K562 (cell line): ENCODE results near the gene XPO1. TPM values are rescaled to one million over a fixed set of nuclear protein-coding genes. Genes with fewer than 3 reads are reported as not detected.

Experiments used
- CREB3 ChIP-seq: fragments of 450-650 bp; conservative IDR thresholded peaks from 2 replicates; pipeline ENCODE4 v1.6.1; 2016; ENCODE audit warnings: missing genetic modification characterization, low read depth, mild to moderate bottlenecking, missing compliant biosample characterization, moderate library complexity
- E2F1 ChIP-seq: sonication (generic); formaldehyde crosslinking; IDR thresholded peaks from 2 replicates; pipeline ENCODE4 v1.8.1; 2023; ENCODE audit warnings: mild to moderate bottlenecking, missing genetic modification reagents, moderate library complexity
- ELF1 ChIP-seq: fragments of 200-800 bp; sonication (Bioruptor generic); IDR thresholded peaks from 2 replicates; pipeline ENCODE4 v1.6.1; 2016; ENCODE audit warnings: missing genetic modification characterization, missing compliant biosample characterization
- FOXP4 ChIP-seq: sonication (generic); formaldehyde crosslinking; IDR thresholded peaks from 2 replicates; pipeline ENCODE4 v1.8.0; 2022; ENCODE audit warnings: mild to moderate bottlenecking, missing genetic modification reagents, borderline replicate concordance
- HNRNPLL ChIP-seq: fragments of 200-400 bp; formaldehyde crosslinking; IDR thresholded peaks from 2 replicates; pipeline ENCODE4 v1.6.1; 2017; ENCODE audit warnings: low read length, low read depth, mild to moderate bottlenecking; ENCODE audit not compliant: poor library complexity, severe bottlenecking
- KDM5B ChIP-seq: fragments of 200-600 bp; sonication (generic); IDR thresholded peaks from 2 replicates; pipeline ENCODE4 v1.6.1; 2012; ENCODE audit warnings: low read depth, mild to moderate bottlenecking, moderate library complexity, low read length, control low read depth, inconsistent platforms; ENCODE audit not compliant: insufficient replicate concordance
- MNT ChIP-seq, 2 experiments: fragments of 450-650 bp; conservative IDR thresholded peaks; 2 replicates each; pipeline ENCODE4 v1.6.1; 2017; ENCODE audit warnings: mild to moderate bottlenecking in 2 of 2, moderate library complexity in 2 of 2
- PRPF4 ChIP-seq: fragments of 200-400 bp; formaldehyde crosslinking; IDR thresholded peaks from one replicate; pipeline ENCODE4 v1.6.1; 2017; ENCODE audit warnings: low read length, low read depth, mild to moderate bottlenecking; ENCODE audit not compliant: insufficient read depth, poor library complexity, severe bottlenecking
- RCOR1 ChIP-seq, 2 experiments: IDR thresholded peaks; 2 replicates each; pipeline ENCODE4 v1.6.1; 2012; ENCODE audit warnings: low read depth in 2 of 2, low read length in 2 of 2, borderline replicate concordance in 1 of 2, improper control_type of control experiment in 1 of 2
- RFX1 ChIP-seq: fragments of 450-650 bp; IDR thresholded peaks from 2 replicates; pipeline ENCODE4 v1.6.1; 2016; ENCODE audit warnings: mild to moderate bottlenecking, moderate library complexity
- ZKSCAN8 ChIP-seq: fragments of 200-800 bp; sonication (Bioruptor generic); IDR thresholded peaks from 2 replicates; pipeline ENCODE4 v1.6.1; 2016; ENCODE audit warnings: missing genetic modification characterization, missing compliant biosample characterization
- ZMIZ1 ChIP-seq, 2 experiments: fragments of 150-350 bp in 1 of 2; IDR thresholded peaks; 2 replicates each; pipeline ENCODE4 v1.6.1; 2012 to 2016; ENCODE audit warnings: low read depth in 2 of 2, low read length in 2 of 2, mild to moderate bottlenecking in 1 of 2, moderate library complexity in 1 of 2
- ZNF740 ChIP-seq, 3 experiments: fragments of 200-800 bp in 1 of 3; sonication (Bioruptor generic) in 1 of 3; sonication (generic) in 1 of 3; formaldehyde crosslinking in 1 of 3; IDR thresholded peaks; 2 replicates each; pipeline versions ENCODE4 v1.6.1 to v1.8.0; 2016 to 2022; ENCODE audit warnings: mild to moderate bottlenecking in 2 of 3, missing compliant biosample characterization in 2 of 3, missing genetic modification characterization in 2 of 3, missing genetic modification reagents in 1 of 3
- polyA plus RNA-seq, 8 experiments: library from polyadenylated mRNA; depleted of rRNA in 4 of 8; stranded (reverse) in 5 of 8; unstranded in 3 of 8; fragments of >200 nt; fragmentation: Nextera tagmentation in 2 of 8; fragmentation: Illumina TruSeq in 1 of 8; extraction: Ambion mirVana in 2 of 8; extraction: Trizol in 1 of 8; gene quantifications; 2 replicates each; pipeline versions ENCODE4 v1.2.1 to v1.2.3, GENCODE V29; 2011 to 2014; ENCODE audit warnings: inconsistent platforms in 1 of 8, missing spikeins in 1 of 8
- total RNA-seq, 7 experiments: library from RNA; depleted of rRNA in 6 of 7; stranded (reverse); fragments of >200 nt in 6 of 7; fragmentation: Illumina TruSeq in 2 of 7; extraction: Trizol in 2 of 7; gene quantifications; 2 replicates each; pipeline versions ENCODE4 v1.2.1 to v1.2.3, GENCODE V29; 2011 to 2021; ENCODE audit warnings: low replicate concordance in 1 of 7

The XPO1 gene
- total and polyA plus RNA-seq, 9 of the 15 experiments (the other 6 are each of a cell fraction or from before 2014, with no cell fraction given), result 86.2 to 307 (median 216) TPM

- TF ChIP-seq E2F1 (CRISPR knock-in tag) (no peak), ZMIZ1 (IDR thresholded peaks at IDR 0.05; ENCODE audit: low read depth in 2 of 2, low read length in 2 of 2) (no peak), KDM5B (peak; percentile 42), ELF1 (tag) (no peak), MNT (conservative IDR thresholded peaks at IDR 0.05) (no peak), HNRNPLL (peak; percentile 86), ZNF740 (CRISPR knock-in tag; IDR thresholded peaks at IDR 0.05) (peak; percentile 93), ZNF740 (tag; IDR thresholded peaks at IDR 0.05) (peak in 1 of 2 experiments; percentile 91; a peak in 2 of 4 replicates), RCOR1 (IDR thresholded peaks at IDR 0.05; ENCODE audit: borderline replicate concordance in 1 of 2, low read depth in 2 of 2, low read length in 2 of 2) (0 out of 4 replicates have a peak, but pooled peaks of 1 of the 2 experiments have one; percentile 47), RFX1 (no peak), FOXP4 (no peak), PRPF4 (peak; percentile 71), ZKSCAN8 (CRISPR knock-in tag) (no peak), CREB3 (no peak)
Measured at GRCh38 chr2:61470122-61470951, 67.8 kb downstream of the XPO1 start (continued).
